Activated CD8-positive, alpha-beta memory T cell treated with anti-CD3 and anti-CD28 coated beads for 48 hours (primary cell): Measurements from ENCODE around the gene STAG1.
"Not testable (repeated sequence)": the region's sequence is repeated elsewhere in the genome, so short reads cannot be mapped to it uniquely, and the experiment has no call there.

Source experiments
- DNase-seq, 3 experiments: peaks; one replicate each; pipeline ENCODE4 v3.0.0-alpha.2; 2020; ENCODE audit warnings: low read depth in 2 of 3, low spot score in 2 of 3

STAG1 gene

DNA sequence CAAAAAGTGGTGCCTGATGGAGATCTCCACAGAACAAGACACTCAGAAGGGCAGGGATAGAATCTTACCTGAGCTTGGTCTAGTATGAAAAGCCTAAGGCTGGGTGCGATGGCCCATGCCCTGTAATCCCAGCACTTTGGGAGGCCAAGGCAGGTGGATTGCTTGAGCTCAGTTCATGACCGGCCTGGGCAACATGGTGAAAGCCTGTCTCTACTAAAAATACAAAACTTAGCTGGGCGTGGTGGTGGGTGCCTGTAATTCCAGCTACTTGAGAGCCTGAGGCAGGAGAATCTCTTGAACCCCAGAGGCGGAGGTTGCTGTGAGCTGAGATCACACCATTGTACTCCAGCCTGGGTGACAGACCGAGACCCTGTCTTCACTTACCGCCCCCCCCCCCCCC lies 417.5 kb downstream of the STAG1 start:
- DNase-seq: not testable (repeated sequence)

DNA sequence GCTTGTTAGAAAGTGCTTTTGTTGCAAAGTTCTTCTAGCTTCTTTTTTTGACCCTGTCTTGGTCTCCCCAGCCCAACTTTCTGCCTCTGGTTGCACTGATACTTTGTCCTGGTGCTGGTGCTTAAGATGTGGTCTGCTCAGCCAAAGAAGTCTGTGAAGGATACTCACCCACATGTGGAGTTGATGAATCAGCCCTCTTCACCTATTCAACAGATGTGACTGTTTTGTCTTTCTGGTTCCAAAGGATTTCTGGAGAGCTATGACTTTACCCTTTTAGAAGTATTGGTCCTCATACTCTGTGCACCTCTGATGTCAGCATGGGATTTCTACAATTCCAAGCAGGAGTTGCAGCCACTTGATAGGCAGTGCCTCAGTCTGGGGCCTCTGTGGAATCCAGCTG lies 418.0 kb downstream of the STAG1 start:
- DNase-seq: no peak

DNA sequence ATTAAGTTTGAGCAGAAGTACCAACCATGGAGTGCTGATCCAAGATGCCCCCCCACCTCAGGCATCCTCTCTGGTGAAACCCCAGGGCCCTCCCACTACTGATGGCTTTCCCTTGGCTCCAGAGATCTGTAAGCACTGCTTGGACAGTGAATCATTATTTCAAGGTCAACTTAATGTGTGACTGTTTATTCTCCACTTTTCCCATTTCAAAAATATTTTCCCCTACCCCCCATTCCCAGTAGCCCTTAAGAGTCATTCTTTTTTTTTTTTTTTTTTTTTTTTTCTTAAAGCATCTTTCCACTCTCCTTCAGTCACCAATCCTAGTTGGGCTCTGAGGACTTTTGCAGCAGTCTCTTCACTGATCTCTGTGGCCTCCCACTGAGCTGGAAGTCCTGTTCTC lies 419.4 kb downstream of the STAG1 start:
- DNase-seq: no peak

DNA sequence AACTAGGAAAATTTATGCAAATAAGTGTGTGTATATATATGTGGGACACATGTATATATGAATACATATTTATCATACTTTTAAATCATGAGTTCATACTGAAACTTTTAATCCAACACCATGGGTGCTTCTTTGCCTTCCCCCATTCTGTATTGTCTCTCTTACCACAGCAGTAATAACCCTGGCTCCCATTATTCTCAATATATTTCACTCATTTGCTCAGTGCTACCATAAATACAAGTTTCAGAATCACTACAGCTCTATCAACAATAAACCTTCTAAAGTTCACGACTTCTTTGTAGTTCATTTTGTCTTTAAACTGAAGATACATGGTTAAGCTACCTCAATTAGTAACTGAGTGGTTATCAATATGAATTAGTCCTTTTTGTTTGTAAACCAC lies 419.9 kb downstream of the STAG1 start:
- no peak for DNase-seq

DNA sequence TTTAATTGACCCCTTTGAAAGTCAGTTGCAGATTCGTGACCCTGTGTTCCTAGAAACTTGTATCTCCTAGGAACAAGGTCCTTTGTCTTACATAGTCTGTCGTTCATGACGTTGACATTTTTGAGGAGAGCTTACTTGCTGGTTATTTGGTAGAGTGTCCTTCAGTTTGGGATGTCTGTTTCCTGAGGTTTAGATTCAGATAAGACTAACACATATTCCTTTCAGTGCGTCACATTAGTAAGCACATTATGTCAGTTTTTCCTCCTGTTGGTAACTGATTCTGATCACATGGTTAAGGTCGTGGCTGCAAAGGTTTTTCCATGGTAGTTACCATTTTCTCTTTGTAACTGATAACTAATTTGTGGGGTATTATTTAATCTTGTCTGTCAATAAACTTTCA lies 421.3 kb downstream of the STAG1 start:
- DNase-seq: no peak

DNA sequence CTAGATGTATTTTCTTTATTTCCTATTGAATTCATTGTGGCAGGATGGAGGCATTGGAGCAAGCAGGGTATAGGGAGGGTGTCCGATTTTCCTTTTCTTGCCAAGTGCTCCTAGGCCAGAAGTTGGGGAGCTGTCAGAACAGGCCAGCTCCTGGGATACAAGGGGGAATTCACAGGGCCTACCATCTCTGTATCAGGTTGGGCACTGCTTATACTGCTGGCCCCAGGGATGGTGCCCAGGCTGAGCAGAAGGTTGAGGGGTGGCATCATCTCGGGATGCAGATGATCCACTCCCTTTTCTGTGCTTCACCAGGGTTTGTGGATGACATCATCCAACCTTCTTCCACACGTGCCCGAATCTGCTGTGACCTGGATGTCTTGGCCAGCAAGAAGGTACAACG lies 422.6 kb downstream of the STAG1 start:
- DNase-seq: no peak

DNA sequence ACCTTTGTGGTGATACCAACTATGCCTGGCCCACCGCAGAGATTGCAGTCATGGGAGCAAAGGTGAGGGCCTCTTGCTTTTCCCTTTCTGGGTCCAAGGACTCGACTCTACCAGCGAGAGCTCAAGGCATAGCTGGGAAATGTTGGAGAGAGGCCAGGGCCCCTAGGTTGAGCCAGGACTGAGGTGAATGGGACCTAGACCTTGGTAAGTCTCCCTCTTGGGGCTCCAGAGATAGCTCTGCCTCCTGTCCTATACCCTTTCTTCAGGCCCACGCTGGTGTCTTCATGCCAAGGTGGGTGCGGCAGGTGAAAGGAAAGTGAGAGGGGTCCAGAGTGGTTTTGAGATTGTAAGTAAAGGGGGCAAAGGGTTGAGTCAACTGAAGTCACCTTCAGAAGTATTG lies 424.5 kb downstream of the STAG1 start:
- no peak for DNase-seq

DNA sequence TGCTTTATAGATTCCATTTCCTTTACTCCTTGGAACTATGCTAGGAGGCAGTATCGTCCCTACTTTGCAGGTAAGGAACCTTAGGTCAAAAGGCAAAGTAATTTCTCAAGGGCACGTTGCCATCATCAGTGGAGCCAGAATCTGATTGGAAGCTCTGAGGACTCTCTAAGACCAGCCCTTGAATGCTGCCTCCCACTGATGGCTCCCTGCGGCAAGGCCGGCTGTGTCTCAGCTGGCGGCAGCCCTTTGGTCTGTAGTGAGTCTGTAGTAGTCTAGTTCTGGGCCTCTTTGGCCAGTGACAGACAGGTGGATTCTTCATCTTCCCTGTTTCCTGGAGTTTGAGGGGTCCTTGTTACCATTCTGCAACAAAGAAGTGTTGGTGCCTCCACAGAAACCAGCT lies 425.9 kb downstream of the STAG1 start:
- DNase-seq: no peak

DNA sequence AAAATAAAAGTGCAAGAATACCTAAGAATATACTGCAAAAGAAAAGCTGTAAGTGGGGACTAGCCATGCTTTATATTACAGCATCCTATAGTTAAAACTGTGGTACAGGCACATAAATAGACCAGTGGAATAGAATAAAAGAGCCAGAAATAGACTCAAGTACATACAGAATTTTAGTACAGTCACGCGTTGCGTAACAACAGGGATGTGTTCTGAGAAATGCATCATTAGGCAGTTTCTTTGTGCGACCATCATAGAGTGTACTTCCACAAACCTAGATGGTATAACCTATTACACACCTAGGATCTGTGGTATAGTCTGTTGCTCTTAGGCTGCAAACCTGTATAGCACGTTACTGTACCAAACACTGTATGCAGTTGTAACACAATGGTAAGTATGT lies 440.2 kb downstream of the STAG1 start:
- no peak for DNase-seq

DNA sequence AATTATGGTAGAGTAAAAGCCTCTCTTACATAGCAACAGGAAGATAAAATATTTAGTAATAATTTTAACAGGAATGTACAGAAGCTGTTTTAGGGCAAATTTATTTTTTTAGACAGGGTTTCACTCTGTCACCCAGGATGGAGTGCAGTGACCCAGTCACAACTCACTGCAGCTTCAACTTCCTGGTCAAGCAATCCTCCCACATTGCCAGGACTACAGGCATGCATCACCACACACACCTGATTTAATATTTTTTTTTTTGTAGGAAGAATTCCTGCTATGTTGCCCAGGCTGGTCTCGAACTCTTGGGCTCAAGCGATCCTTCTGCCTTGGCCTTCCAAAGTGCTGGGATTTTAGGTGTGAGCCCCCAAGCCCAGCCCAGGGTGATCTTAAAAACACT lies 440.9 kb downstream of the STAG1 start:
- no peak for DNase-seq

DNA sequence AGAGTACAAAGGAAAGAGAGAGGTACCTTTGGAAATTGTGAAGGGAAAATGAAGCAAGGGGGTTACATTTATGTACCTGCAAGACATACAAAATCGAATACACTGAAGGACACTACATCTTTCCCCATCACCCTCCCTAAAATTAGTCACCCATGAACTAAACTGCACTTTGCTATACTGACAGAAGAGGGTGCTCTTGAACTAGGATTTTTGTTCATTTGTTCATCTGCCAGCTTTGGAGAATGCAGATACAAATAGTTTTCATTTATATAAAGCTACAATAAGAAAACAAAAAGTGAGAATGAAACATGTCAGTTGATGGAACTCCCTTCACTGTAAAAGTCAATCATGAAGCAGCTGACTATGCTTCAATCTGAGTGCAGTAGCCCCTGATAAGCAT lies 446.3 kb downstream of the STAG1 start:
- no peak for DNase-seq

DNA sequence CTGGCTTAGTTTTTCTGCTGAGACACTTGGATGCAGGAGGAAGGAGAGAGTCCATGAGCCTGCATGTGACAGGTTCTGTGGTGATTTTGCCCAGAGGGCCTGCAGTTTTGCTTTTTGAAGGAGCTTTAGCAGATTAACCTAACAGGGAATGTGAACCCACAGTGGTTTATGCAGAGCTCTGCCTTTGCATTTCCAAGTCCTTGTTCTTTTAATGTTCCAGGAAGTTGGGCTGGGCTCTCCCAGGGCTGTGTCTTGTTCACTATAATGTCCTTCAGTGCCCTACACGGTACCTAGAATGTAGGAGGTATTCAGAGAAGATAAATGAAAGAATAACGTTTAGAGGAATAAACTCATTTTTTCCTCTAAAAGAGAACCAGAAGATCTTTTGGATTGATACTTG lies 451.7 kb downstream of the STAG1 start:
- DNase-seq: no peak

DNA sequence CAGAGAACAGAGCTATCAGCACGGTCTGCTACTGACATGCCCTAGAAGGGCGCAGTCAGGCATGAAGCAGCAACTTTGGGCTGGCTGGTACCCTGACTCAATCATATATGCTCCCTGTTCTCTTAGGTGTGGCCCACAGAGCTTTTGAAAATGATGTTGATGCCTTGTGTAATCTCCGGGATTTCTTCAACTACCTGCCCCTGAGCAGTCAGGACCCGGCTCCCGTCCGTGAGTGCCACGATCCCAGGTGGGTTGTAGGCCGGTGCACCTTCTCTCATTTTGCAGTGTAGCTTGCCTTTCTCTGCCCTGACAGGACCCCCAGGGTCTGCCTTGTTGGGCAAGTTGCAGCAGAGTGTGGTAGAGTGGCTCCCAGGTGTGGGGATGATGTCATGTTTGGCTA lies 454.4 kb downstream of the STAG1 start:
- no peak for DNase-seq

DNA sequence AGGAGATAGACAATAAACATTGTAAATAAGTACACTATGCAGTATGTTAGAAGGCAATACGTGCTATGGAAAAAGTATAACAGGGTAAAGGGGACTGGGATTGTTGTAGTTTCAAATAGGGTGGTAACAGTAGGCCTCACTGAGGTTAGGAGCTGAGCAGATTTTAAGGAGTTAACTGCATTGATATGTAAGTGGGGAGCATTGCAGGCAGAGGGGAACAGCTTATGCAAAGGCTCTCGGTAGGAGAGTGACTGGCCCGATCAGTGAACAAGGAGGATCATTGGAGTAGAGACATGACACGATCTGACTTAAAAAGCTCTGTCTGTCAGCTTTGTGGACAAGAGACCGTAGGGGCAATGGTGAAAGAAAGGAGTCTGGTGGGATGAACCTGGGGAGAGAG lies 455.2 kb downstream of the STAG1 start:
- no peak for DNase-seq

DNA sequence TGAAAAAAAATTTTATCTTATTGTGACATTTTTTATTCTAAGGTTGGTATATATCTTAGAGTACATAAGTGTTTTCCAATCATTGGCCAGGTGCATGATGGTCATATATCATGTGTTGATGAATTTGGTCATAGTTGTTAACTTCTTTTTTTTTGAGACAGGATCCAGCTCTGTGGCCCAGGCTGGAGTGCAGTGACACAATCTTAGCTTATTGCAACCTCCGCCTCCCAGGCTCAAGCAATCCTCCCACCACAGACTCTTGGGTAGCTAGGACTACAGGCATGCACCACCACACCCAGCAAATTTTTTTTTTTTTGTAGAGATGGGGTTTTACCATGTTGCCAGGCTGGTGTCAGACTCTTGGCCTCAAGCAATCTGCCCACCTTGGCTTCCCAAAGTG lies 458.0 kb downstream of the STAG1 start:
- no peak for DNase-seq

DNA sequence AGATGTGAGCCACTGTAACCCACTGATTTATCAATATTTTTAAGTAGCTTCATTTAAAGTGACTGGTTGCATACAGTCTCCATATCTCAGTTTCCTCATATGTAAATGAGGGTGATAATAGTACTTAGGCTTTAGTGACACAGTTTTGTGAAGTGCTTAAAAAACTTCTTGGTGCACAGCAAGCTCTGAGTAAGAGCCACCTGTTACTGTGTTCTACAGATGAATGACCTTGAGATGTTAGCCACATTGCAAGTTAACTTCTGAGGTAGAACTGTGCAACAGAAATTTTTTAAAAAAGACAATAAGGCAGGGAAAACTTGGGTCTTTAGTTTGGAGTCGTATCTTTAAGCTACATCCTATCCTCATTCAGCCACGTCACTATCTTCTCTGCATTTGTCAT lies 458.9 kb downstream of the STAG1 start:
- no peak for DNase-seq

DNA sequence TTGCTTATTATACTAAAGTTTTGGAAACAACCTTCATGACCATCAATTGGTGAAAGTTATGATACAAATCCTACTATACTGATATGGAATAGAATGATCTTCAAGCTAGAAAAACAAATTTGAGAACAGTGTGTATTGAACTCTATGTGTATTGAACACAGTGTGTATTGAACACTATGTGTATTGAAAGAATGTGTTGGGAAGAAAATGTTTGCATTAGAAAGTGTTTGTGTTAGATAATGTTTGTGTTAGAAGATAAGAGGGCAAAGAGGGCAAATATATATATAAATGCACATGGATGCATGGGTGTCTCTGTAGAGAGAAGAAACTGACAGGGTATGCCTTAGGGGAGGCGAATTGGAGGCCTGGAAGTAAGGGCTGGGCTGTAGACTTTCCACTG lies 459.7 kb downstream of the STAG1 start:
- DNase-seq: no peak

DNA sequence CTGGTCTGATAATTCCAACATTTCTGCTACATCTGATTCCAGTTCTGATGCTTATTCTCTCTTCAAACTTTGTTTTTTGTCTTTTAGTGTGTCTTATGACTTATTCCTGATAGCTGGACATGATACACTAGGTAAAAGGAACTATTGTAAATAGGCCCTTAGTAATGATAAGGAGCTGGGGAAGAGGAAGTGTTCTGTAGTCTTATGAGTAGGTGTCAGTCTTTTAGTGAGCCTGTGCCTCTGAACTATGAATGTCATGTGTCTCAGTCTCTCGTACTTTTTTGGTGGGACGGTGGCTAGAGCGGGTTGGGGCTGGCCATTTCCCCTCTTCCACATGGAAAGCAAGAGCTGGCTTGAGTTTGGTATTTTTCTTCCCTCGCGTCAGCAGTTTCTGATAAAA lies 460.9 kb downstream of the STAG1 start:
- no peak for DNase-seq
